Esophagus squamous epithelium (tissue), 4 donors: ENCODE measurements around the gene OST4.

Experiments
- POLR2A ChIP-seq, 4 donors: fragments of 450-650 bp; IDR thresholded peaks; one replicate each; pipeline ENCODE4 v1.6.1; 2017; ENCODE audit warnings: antibody characterized with exemption in 4 of 4, mild to moderate bottlenecking in 4 of 4, moderate library complexity in 3 of 4
- TF ChIP-seq, protein P1 (sequence below), 6 experiments: fragments of 450-650 bp in 4 of 6; fragments of 200-600 bp in 2 of 6; sonication (generic) in 2 of 6; IDR thresholded peaks; one replicate each; pipeline ENCODE4 v1.5.1; 2016 to 2019; ENCODE audit warnings: antibody characterized with exemption in 6 of 6, mild to moderate bottlenecking in 4 of 6, moderate library complexity in 4 of 6

DNA sequence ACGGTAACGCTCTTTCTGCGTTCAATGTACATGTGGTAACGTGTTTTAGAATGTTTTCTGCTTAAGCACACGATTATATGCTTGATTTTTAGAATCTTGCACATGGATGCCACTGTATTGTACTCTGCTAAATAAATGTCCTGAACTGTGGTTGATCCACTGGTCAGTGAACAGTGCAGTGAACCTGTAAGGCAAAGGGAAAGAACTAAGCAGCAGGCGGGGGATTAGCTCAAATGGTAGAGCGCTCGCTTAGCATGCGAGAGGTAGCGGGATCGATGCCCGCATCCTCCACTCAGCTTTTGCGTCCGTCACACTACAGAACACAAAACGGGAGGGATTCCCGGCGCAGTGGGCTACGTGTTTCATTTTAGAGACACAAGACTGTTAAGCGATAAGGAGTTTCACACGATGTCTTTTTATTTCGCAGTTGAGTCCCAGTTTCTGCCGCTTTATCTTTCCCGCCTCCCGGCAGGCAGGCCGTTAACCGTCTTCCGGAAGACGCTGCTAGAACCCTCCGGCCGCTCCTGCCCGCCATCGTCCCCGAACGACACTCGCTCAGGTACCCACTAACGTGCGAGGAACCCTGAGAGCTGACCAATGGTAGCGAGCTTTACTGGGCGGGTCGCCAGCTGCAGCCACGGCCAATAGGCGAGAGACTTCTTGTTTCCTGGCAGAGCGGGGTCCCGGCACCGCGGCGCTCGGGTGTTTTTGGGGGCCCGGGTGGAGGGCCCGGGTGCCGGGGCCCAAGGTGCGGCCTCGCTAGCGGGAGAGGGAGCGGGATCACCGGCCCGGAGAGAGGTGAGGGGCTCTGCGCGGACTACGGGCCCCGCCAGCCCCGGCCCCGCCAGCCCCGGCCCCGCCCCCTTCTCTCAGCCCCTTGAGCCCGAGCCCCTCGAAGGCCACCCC is 20.2 kb downstream of the OST4 start, which contains the start of gene AGBL5:
- TF ChIP-seq, protein P1, sequence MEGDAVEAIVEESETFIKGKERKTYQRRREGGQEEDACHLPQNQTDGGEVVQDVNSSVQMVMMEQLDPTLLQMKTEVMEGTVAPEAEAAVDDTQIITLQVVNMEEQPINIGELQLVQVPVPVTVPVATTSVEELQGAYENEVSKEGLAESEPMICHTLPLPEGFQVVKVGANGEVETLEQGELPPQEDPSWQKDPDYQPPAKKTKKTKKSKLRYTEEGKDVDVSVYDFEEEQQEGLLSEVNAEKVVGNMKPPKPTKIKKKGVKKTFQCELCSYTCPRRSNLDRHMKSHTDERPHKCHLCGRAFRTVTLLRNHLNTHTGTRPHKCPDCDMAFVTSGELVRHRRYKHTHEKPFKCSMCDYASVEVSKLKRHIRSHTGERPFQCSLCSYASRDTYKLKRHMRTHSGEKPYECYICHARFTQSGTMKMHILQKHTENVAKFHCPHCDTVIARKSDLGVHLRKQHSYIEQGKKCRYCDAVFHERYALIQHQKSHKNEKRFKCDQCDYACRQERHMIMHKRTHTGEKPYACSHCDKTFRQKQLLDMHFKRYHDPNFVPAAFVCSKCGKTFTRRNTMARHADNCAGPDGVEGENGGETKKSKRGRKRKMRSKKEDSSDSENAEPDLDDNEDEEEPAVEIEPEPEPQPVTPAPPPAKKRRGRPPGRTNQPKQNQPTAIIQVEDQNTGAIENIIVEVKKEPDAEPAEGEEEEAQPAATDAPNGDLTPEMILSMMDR (IDR thresholded peaks at IDR 0.05): peak in 1 of 6 experiments; percentile 3
- peak in 2 of 4 donors; percentile 59 to 74 for TF ChIP-seq POLR2A (IDR thresholded peaks at IDR 0.05)
